ENCODE data around the gene STAT3.
"Not testable (repeated sequence)": the region's sequence is repeated elsewhere in the genome, so short reads cannot be mapped to it uniquely, and the experiment has no call there.

STAT3 gene

DNA sequence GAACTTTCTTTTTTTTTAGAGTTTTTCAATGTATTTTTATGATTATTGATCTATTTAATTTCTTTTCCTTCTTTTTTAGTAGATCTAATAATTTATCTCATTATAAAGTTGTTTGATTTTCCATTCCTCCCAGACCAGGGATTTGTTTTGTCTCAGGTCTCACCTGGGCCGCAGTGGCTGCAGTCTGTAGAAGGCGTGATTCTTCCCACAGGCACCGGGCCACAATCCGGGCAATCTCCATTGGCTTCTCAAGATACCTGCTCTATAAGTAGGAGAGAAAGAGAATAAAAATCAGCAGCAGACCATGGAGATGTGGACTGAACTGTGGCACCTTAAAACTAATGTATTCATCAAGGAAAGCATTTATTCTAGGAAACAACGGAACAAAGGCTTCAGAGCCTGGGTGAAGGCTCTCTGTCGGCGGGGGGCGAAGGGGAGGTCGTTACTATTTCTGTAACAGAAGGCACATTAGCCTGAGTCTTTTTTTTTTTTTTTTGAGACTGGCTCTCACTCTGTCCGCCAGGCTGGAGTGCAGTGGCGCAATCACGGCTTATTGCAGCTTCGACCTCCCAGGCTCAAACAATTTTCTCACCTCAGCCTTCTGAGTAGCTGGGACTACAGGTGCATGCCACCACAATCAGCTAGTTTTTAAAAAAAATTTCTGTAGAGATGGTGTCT, 42.7 kb downstream of the STAT3 start:
- no peak for DNase-seq

DNA sequence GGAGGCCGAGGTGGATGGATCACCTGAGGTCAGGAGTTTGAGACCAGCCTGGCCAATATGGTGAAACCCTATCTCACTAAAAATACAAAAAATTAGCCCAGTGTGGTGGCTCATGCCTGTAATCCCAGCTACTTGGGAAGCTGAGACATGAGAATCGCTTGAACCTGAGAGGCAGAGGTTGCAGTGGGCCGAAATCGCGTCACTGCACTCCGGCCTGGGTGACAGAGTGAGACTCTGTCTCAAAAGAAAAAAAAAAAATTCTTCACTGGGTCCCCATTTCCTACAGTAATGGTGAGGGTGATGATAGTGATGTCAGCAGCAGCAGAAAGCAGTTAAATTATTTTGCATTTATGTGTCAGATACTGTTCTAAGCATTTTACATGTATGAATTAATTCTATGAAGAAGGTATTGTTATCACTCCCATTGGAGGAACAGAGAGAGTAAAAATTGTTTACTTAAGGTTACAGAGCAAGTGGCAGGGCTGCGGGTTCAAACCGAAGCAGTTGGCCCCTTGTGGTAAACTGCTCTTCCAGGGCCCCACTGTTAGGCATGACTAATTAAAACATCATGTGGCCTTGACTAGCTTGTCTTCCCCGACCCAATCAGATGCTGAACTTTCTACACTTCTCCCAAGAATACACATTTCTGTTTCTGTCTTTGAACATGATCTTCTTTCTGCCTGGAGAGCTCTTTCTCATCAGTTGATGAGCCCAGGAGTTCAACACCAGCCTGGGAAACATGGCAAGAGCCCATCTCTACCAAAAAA, 45.8 kb downstream of the STAT3 start:
- no peak for DNase-seq

DNA sequence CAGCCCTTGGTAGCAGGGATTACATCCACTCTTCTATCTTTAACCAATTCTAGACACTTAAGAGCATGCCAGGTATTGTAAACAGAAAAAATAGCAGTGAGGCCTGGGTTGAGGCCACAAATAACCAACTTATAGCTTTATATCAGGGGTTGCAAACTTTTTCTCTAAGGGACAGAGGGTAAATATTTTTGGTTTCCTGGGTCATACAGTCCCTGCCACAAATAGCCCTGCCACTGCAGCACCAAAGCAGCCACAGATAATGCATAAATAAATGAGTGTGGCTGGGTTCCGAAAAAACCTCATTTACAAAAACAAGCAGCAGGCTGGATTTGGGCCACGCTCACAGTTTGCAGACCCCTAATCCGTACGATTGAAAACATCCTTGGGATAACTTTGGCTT, 46.7 kb downstream of the STAT3 start:
- DNase-seq = no peak

DNA sequence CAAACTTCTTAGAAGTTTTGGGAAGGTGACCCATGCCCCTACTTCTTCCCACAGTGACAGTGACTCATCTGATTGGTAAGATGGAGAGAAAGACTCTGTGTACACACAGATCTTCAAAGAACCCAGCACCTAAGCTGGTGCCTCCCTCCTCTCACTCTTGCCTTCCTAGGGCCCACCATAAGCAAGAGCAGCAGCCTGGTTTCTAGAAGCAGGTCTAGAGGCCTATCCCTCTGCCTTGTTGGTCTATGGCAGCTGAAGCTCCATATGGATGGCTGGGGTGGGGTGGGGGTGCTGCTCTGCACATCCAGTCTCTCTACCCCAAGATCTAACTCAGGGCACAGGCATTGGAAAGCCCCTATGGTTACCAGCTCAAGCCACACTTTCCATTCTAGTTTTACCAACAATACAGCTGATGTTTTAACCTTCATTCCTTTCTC, 47.5 kb downstream of the STAT3 start:
- no peak for DNase-seq

DNA sequence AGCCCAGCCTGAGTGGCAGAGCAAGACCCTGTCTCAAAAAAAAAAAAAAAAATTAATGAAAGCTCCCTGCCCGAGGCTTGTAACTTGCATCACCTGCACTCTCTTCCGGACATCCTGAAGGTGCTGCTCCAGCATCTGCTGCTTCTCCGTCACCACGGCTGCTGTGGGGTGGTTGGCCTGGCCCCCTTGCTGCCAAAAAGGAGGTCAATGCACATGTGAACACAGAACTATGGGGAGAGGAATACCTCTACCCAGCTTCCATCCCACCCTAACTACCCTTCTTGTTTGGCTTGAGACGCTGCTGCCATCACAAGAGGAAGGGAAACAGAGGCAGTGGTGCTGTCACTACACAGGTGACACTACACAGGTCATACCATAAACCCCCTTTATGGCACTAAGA, 49.0 kb downstream of the STAT3 start:
- no peak for DNase-seq

DNA sequence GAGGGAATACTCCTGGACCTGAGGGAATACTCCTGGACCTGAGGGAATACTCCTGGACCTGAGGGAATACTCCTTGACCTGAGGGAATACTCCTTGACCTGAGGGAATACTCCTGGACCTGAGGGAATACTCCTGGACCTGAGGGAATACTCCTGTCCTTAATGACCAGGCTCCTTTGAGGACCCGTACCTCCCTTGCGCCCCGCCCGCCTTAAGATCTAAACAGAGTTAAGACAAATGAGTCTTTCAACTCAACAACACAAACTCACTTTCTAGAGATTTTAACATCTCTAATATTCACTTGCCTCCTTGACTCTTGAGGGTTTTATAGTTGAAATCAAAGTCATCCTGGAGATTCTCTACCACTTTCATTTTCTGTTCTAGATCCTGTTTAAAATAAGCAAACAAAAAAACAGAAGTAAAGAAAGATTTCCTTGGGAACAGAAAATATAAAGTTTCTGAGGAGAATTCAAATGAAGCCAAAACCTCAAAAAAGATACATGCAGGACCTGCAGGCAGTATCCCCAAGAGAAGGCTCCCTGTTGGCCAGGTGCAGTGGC, 49.7 kb downstream of the STAT3 start:
- DNase-seq = no peak

DNA sequence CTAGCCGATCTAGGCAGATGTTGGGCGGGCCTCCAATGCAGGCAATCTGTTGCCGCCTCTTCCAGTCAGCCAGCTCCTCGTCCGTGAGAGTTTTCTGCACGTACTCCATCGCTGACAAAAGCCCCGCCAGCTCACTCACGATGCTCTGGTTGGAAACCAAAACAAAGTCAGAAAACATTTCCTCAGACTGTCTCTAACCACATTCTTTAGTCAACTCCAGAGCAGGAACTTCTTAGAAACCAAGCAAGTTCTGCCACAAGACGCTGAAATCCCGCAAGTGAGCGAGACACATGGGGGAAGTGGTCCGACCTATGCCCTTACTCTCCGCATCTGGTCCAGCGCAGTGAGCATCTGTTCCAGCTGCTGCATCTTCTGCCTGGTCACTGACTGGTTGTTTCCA, 50.8 kb downstream of the STAT3 start:
- no peak for DNase-seq

DNA sequence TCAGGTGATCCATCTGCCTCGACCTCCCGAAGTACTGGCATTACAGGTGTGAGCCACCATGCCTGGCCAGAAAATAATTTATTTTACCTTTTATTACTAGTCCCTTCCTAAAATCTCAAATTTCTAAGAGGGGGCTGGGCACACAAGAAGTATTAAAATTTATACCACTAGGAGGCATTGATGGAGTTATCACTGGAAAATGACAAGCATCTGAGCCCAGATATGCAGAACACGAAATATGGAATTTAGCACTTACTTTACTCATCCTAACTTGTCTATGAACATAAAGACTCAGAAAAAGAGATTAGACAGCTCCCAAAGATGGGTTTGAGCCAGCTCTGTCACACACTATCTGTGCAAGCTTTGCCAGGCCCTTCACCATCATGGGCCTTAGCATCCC, 53.6 kb downstream of the STAT3 start:
- no peak for DNase-seq

DNA sequence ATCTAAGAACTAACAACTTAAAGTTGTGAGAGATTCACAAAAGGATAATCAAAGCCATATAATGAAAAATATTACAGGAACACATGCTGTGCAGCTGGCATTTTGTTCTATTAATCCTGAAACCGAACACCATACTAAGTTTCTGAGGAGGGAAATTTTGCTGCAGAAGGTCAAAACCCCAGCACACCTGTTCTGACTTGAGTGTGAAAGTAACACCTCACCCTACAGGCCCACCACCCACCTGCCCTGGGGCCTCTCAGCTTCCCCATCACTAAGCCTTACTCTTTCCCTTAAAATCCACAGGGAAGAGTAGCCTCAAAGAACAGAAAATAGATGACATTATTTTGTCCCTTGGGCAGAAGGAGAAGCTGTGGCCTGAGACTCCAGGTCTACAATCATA, 55.2 kb downstream of the STAT3 start:
- DNase-seq = no peak

DNA sequence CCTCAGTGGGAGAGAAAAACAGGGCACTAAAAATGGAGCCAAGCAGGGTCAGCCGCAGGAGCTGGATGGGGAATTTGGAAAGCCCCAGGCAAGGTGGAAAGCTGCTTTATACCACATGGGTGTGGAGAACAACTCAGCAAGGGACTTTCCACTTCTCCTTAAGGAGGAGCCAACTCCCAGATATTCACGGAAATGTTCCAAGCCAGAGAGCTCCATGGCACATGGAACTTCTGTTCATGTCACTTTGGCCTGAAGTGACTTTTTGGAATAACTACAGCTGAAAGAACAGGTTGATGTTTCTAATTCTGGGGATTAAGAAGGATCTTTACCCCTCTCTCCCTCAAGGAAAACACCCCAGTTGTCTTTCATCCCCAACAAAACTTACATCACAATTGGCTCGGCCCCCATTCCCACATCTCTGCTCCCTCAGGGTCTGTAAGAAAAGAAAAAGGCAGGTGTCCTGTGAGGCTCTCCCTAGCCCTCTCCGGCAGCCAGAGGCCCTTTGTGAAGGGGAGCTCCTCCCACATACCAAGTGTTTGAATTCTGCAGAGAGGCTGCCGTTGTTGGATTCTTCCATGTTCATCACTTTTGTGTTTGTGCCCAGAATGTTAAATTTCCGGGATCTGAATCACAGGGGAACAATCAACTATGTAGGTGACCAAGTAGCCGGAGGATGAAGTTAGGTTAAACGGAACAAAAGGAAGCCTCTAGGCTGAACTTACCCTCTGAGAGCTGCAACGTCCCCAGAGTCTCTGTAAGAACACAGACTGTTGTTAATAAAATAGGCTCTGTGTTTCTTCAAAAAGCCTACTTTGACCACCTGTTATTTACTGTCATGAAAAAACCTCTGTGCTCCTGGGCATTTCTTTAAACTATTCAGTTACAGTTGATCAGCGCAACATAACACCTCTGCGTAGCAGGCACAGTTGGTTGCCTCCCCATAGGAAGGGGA, 58.9 kb downstream of the STAT3 start:
- peak; percentile 36 for DNase-seq

DNA sequence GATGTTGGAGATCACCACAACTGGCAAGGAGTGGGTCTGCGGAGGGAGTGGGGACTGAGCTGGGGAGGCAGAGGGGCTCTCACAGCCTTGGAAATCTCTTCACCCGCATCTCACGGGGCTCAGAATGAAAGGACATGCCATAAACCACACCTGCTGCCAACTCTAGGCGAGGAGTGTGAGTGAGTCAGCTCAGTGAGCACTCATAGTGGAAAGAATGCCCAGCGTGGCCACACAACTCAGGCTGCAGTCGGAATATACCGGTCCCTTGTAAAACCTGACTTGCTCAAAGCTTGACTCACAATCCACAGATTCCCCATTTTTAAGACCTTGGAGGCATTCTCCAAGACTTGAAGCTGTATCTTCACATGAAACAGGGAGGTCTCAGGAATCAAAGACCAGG, 63.2 kb downstream of the STAT3 start:
- DNase-seq = no peak

DNA sequence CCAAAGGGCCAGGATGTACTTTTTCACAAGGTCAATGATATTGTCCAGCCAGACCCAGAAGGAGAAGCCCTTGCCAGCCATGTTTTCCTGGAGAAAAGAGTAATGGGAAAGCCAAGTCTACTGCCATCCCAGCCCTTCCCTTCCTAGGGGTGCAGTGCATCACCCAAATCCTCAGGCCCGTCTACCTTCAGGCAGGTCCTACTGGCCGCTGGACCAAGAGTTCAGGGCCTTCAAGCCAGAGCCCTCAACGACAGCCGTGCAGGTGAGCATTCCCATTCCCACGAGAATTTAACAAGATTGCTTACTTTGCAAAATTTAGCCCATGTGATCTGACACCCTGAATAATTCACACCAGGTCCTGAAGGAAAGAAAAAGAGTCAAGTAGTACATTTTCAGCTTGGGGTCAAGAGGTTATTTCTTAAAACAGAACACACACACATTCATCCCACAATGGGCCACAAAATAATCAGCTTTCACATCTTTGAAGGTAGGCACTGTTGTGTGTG, 64.9 kb downstream of the STAT3 start:
- DNase-seq = no peak

DNA sequence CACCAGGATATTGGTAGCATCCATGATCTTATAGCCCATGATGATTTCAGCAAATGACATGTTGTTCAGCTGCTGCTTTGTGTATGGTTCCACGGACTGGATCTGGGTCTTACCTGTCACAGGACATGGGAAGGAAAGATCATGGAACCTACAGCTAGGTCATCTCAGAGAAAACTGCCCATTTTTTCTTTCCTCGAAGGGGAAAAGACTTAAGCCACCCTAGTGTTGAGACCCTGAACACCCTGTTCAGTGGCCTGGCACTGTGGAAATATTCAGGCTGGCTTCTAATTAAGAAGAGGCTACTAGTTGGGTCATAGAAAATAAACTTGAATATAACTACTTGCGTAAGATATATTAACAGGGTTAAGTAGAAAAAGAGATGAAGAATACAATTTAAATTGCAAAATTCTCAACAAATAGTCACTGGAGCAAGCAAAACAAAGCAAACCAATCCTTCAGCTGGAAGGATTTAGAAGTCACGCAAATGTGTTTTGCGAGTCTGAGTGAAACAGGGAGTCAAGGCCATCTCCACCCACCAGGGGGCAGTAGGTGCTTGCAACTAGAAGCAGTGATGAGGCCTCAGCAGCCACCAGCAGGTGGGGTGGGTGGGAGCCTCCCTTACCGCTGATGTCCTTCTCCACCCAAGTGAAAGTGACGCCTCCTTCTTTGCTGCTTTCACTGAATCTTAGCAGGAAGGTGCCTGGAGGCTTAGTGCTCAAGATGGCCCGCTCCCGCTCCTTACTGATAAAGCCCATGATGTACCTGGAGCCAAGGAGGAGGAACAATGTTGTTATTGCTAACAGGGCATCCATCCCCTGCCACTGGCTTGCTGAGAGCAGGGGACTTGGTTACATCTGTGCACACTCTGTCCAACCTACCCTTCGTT, 65.6 kb downstream of the STAT3 start:
- DNase-seq = peak; percentile 97

DNA sequence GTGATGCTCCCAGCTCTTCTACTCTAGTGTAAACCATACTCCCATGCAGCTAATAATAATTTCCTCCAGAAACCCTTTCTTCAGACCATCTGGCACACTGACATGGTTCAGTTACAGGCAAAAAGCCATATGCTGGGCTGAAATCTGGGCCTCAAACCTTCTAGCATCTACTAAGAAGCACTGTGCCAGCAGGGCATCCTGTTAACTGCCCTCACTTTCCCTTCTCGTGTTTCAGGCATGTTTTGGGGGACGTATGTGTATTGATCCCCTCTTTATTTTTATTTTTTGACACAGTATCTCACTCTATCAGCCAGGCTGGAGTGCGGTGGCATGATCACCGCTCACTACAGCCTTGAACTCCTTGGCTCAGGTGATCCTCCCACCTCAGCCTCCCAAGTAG, 66.7 kb downstream of the STAT3 start:
- no peak for DNase-seq

DNA sequence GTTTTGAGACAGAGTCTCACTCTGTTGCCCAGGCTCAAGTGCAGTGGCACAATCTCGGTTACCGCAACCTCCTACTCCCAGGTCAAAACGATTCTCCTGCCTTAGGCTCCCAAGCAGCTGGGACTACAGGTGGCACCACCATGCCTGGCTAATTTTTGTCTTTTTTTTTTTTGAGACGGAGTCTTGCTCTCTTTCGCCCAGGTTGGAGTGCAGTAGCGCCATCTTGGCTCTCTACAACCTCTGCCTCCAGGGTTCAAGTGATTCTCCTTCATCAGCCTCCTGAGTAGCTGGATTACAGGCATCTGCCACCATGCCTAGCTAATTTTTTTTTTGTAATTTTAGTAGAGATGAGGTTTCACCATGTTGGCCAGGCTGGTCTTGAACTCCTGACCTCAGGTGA, 70.3 kb downstream of the STAT3 start:
- not testable (repeated sequence) for DNase-seq

DNA sequence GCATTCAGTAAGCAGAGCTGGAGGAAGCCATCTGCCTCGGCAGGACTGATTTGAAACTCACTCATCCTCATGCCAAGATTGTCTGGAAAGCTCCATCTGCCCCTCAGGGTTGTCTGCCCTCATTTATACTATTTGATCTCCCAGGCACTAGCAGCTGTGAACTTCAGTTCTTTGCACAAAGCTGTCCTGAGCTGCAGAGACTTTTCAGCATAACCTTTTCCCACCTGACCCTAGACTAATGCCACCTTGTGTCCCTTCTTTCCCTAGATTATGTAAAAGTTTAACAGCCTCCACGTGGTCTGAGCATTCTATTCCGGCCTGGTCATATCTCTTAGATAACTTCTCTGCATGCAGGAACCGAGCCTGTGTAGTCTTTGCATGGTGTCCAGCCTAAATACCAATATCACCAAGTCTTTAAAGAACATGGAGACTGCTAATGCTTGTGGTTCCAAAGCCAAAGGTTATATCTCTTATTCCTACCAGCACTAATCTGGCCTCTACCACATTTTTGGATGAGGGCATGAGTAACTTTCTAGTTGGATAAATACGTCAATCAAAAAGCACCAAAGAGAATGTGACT, 70.9 kb downstream of the STAT3 start:
- no peak for DNase-seq

DNA sequence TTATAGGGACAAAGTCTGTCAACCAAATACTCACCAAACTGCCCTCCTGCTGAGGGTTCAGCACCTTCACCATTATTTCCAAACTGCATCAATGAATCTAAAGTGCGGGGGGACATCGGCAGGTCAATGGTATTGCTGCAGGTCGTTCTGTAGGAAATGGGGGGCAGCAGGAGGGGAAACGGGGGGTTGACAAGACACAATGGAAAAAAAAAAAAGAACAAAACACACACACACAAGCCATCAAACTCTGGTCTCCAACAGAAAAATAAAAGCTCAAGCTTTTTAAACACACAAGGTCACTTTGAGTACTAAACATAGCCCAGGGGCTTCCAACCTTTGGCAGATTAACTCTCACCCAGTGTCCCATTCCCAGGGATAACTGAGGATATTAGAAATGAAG, 71.5 kb downstream of the STAT3 start:
- no peak for DNase-seq

DNA sequence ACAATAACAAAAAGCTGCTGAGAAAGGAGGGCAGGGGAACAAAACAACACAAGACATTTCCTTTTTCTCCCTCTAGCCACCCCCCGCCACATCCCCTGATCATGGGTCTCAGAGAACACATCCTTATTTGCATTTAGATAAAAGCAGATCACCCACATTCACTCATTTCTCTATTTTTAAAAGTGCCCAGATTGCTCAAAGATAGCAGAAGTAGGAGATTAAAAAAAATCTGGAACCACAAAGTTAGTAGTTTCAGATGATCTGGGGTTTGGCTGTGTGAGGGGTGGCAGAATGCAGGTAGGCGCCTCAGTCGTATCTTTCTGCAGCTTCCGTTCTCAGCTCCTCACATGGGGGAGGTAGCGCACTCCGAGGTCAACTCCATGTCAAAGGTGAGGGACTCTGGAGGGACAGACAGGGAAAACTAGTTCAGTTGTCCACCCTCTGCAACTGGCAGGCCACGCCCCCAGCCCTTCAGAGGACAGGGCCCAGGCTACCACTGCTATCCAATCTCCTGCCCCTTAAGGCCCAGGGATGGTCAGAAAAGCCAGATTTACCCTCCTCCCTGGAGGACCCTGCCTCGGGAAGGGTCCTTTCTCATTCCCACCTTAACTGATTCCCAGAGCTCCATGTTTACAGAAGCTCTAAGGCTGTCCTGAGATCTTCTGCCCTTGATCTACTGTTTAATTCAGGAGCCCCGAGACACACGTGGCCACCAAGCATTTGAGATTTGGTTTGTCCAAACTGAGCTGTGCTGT, 72.7 kb downstream of the STAT3 start:
- DNase-seq = no peak

DNA sequence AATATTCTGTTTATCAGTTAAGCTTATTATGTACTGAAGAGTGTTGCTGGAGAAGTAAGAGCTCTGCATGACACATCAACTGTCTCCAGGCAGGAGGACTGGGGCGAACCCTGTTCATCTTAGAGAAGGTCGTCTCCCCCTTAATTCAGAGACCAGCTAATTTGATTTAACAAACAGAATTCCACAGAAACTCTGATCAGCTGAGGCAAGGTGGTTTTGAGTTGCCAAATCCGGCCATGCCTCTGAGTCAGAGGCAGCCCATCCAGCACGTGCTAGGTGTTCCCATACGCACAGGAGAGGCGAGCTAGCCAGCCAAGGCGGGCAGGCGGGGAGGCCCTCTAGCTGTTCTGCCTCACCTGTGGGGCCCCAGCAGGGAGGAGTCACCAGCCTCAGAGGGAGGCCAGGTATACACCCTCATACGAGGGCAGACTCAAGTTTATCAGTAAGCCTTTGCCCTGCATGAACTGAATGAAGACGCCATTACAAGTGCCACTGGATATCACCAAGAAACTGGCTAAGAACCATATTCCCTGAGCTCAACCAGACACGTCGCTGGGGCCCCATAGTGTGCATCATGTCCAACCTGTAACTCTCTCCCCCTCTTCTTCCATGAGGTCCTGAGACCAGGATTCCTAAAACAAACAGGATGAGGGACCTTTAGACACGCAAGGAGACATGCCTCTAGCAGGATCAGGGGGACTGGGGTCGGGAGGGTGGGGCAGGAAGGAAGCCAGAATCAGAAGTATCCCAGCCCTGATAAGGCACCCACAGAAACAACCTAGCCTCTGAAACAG, 74.3 kb downstream of the STAT3 start:
- DNase-seq = no peak

DNA sequence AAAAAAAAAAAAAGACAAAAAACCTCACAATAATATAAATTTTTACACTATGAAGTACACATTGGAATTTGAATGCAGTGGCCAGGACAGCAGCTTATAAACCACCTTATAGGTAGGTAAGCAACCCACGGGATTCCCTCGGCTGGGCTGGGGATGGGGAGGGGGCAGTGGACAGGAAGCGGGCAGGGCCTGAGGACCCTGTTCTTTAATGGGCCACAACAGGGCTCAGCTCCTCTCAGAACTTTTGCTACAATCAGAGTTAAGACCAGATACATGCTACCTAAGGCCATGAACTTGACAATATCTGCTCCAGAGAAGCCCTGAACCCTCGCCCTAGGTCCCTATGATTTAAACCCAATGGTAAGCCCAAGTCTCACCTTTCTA, 74.9 kb downstream of the STAT3 start:
- DNase-seq = no peak

All from NCI-H1436 (cell line).